ENCODE data around the gene OTULIN. TPM values are rescaled to one million over a fixed set of nuclear protein-coding genes. Genes with fewer than 3 reads are reported as not detected.

Gene OTULIN
- total and polyA plus RNA-seq, 2 of the 13 experiments (the other 11 are each of a cell fraction or from before 2014, with no cell fraction given) = 7.0 to 34.8 TPM

DNA sequence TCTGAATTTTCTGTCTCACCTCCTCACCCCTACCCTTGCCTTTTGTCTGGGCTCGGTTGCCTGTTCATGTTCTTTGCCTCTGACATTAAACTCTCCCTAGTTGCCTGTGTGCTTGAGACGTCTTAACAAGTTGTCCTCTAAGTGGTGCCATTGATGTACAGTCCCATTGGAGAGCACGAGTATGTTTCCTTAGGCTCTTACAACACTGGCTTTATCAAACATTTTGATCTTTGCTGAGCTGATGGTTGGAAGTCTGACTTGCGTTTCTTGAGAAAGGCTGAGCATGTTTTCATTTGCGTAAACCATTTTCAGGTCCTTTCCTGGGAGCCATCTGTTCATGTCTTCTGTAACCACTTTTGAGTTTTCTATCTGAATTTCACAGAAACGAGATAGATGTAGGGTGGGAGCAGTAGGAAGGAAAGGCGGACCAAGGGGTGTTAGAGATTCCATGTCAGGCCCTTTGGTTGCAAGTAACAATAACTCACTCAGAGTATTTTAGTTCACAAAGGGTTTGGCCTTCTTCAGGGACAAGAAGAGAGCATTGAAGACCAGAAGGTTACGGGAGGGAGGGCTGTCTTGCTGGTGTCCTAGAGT lies 35.4 kb downstream of the OTULIN start:
- Histone ChIP-seq H3K79me2 (ENCODE audit: insufficient read depth, low read length) (no peaks in the 10 kb centered on the region), H3K4me1 (ENCODE audit: insufficient read depth, low read length) (no peaks in the 10 kb centered on the region), H3K9me3 (ENCODE audit: low read length) (no peaks in the 10 kb centered on the region), H3K9ac (ENCODE audit: insufficient read depth, low read depth, low read length) (no peak overlapping the region), H3K27me3 (ENCODE audit: control insufficient read depth in 1 of 2, insufficient read depth in 2 of 2, low read length in 2 of 2) (no peaks in the 10 kb centered on the region), H3K4me3 (replicated peaks in 1 of 3; ENCODE audit: insufficient read depth in 1 of 3, low read depth in 2 of 3, low read length in 3 of 3) (no peak overlapping the region), H3K27ac (ENCODE audit: extremely low read length, insufficient read depth, low read length) (no peak overlapping the region), H3K4me2 (ENCODE audit: low read depth, low read length) (no peak overlapping the region), H4K20me1 (ENCODE audit: insufficient read depth, low read length) (0 out of 2 replicates have a peak, but pooled peaks cover 3% of the 10 kb centered on the region), H3K36me3 (replicated peaks in 1 of 2; ENCODE audit: control insufficient read depth in 1 of 2, insufficient read depth in 2 of 2, low read length in 2 of 2) (peaks cover 10 to 66% of the 10 kb centered on the region in 2 experiments), H2AFZ (ENCODE audit: low read length) (no peak overlapping the region)
- FAIRE-seq = no peak
- ATAC-seq = no peak
- ChIA-PET CTCF (ENCODE audit: low intra/inter-chr PET ratio, low total read pairs) (no interaction called here), POLR2A (no interaction called here)
- 96% methylated on average over 8 of the region's 8 CpGs for WGBS (ENCODE audit: low lambda C conversion rate)
- no peak for DNase-seq (ENCODE audit: low spot score)
- intact Hi-C loops (cut with micrococcal nuclease; ENCODE audit: unreplicated experiment) (no loop called here), in situ Hi-C loops (cut with HindIII; ENCODE audit: extremely low pct_ligation_motif_present, low pct_unique_long_range_greater_than_20kb) (no loop called here)
- BruUV-seq (replicated peaks) = no TSS peak
- TF ChIP-seq, protein P1, sequence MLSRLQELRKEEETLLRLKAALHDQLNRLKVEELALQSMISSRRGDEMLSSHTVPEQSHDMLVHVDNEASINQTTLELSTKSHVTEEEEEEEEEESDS (CRISPR knock-in tag; IDR thresholded peaks at IDR 0.05; ENCODE audit: borderline replicate concordance) = no peak
- TF ChIP-seq DR1 (CRISPR knock-in tag; IDR thresholded peaks at IDR 0.05) (no peak), CCDC6 (CRISPR knock-in tag; IDR thresholded peaks at IDR 0.05) (no peak), ZNF644 (CRISPR knock-in tag; IDR thresholded peaks at IDR 0.05; ENCODE audit: low read depth) (no peak), NBN (conservative IDR thresholded peaks at IDR 0.05) (no peak), FOXM1 (CRISPR knock-in tag; IDR thresholded peaks at IDR 0.05) (no peak), ZNF3 (CRISPR knock-in tag; IDR thresholded peaks at IDR 0.05) (no peak), HOXA5 (CRISPR knock-in tag; IDR thresholded peaks at IDR 0.05) (no peak)
- TF ChIP-seq, protein P2, sequence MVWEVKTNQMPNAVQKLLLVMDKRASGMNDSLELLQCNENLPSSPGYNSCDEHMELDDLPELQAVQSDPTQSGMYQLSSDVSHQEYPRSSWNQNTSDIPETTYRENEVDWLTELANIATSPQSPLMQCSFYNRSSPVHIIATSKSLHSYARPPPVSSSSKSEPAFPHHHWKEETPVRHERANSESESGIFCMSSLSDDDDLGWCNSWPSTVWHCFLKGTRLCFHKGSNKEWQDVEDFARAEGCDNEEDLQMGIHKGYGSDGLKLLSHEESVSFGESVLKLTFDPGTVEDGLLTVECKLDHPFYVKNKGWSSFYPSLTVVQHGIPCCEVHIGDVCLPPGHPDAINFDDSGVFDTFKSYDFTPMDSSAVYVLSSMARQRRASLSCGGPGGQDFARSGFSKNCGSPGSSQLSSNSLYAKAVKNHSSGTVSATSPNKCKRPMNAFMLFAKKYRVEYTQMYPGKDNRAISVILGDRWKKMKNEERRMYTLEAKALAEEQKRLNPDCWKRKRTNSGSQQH (CRISPR knock-in tag; IDR thresholded peaks at IDR 0.05; ENCODE audit: low read depth) = no peak
- TF ChIP-seq, protein P3, sequence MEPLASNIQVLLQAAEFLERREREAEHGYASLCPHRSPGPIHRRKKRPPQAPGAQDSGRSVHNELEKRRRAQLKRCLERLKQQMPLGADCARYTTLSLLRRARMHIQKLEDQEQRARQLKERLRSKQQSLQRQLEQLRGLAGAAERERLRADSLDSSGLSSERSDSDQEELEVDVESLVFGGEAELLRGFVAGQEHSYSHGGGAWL (CRISPR knock-in tag; IDR thresholded peaks at IDR 0.05) = no peak
- TF ChIP-seq, protein P4, sequence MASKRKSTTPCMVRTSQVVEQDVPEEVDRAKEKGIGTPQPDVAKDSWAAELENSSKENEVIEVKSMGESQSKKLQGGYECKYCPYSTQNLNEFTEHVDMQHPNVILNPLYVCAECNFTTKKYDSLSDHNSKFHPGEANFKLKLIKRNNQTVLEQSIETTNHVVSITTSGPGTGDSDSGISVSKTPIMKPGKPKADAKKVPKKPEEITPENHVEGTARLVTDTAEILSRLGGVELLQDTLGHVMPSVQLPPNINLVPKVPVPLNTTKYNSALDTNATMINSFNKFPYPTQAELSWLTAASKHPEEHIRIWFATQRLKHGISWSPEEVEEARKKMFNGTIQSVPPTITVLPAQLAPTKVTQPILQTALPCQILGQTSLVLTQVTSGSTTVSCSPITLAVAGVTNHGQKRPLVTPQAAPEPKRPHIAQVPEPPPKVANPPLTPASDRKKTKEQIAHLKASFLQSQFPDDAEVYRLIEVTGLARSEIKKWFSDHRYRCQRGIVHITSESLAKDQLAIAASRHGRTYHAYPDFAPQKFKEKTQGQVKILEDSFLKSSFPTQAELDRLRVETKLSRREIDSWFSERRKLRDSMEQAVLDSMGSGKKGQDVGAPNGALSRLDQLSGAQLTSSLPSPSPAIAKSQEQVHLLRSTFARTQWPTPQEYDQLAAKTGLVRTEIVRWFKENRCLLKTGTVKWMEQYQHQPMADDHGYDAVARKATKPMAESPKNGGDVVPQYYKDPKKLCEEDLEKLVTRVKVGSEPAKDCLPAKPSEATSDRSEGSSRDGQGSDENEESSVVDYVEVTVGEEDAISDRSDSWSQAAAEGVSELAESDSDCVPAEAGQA (IDR thresholded peaks at IDR 0.05; ENCODE audit: low read depth) = no peak
- TF ChIP-seq, protein P4 (CRISPR knock-in tag; IDR thresholded peaks at IDR 0.05; ENCODE audit: borderline replicate concordance) = no peak
- TF ChIP-seq, protein P5, sequence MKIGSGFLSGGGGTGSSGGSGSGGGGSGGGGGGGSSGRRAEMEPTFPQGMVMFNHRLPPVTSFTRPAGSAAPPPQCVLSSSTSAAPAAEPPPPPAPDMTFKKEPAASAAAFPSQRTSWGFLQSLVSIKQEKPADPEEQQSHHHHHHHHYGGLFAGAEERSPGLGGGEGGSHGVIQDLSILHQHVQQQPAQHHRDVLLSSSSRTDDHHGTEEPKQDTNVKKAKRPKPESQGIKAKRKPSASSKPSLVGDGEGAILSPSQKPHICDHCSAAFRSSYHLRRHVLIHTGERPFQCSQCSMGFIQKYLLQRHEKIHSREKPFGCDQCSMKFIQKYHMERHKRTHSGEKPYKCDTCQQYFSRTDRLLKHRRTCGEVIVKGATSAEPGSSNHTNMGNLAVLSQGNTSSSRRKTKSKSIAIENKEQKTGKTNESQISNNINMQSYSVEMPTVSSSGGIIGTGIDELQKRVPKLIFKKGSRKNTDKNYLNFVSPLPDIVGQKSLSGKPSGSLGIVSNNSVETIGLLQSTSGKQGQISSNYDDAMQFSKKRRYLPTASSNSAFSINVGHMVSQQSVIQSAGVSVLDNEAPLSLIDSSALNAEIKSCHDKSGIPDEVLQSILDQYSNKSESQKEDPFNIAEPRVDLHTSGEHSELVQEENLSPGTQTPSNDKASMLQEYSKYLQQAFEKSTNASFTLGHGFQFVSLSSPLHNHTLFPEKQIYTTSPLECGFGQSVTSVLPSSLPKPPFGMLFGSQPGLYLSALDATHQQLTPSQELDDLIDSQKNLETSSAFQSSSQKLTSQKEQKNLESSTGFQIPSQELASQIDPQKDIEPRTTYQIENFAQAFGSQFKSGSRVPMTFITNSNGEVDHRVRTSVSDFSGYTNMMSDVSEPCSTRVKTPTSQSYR (CRISPR knock-in tag; IDR thresholded peaks at IDR 0.05; ENCODE audit: borderline replicate concordance) = no peak

All from HepG2 (cell line).